MM.1S (cell line): ENCODE measurements around the gene TECPR2.

Experiments
- CTCF ChIP-seq: fragments of 300-600 bp; sonication (generic); IDR thresholded peaks from 2 replicates; pipeline ENCODE4 v1.5.1; 2016; ENCODE audit warnings: antibody characterized with exemption, low read length, mixed read lengths
- EZH2 ChIP-seq: fragments of 300-600 bp; sonication (generic); optimal IDR thresholded peaks from 2 replicates; pipeline ENCODE3; 2017; ENCODE audit warnings: low read depth, mild to moderate bottlenecking, antibody characterized with exemption, low read length, mixed read lengths
- EZH2phosphoT487 ChIP-seq: fragments of 300-600 bp; sonication (generic); IDR thresholded peaks from 2 replicates; pipeline ENCODE4 v1.6.1; 2018; ENCODE audit warnings: antibody characterized with exemption, low read length

- TF ChIP-seq CTCF (no peak), EZH2 (no peak), EZH2phosphoT487 (no peak)
Measured at GRCh38 chr14:102360388-102360787, 2.4 kb upstream of the TECPR2 start.
